ENCODE results near the gene TRIM31.

Gene TRIM31

GRCh38 chr6:30075790-30076732, 36.8 kb downstream of the TRIM31 start:
- no peak for DNase-seq (ENCODE audit: low spot score)

- no peak for DNase-seq (ENCODE audit: low spot score)
These were observed 37.6 kb downstream of the TRIM31 start, which contains the start of gene RNF39 for GRCh38 chr6:30075094-30075789. RNF39 (minus strand) TSS chr6:30075769; CDS start chr6:30075585, 184 bp downstream.

- no peak for DNase-seq (ENCODE audit: low spot score)
These were observed 38.4 kb downstream of the TRIM31 start for GRCh38 chr6:30074331-30075093.

GRCh38 chr6:30073489-30074235, 39.2 kb downstream of the TRIM31 start:
- DNase-seq (ENCODE audit: low spot score), result no peak

- no peak for DNase-seq (ENCODE audit: low spot score)
These were observed 41.0 kb downstream of the TRIM31 start for GRCh38 chr6:30071858-30072257.

- no peak for DNase-seq (ENCODE audit: low spot score)
These were observed 41.6 kb downstream of the TRIM31 start for GRCh38 chr6:30071081-30071818.

- no peak for DNase-seq (ENCODE audit: low spot score)
These were observed 45.3 kb downstream of the TRIM31 start for GRCh38 chr6:30067460-30068139.

GRCh38 chr6:30066577-30067459, 46.1 kb downstream of the TRIM31 start, which contains the start of gene PPP1R11:
PPP1R11 (plus strand) TSS chr6:30067198; CDS start chr6:30067411, 213 bp downstream.
- peak; percentile 100 for DNase-seq (ENCODE audit: low spot score)

- no peak for DNase-seq (ENCODE audit: low spot score)
These were observed 46.8 kb downstream of the TRIM31 start for GRCh38 chr6:30066082-30066481.

GRCh38 chr6:30063315-30063714, 49.6 kb downstream of the TRIM31 start:
- no peak for DNase-seq (ENCODE audit: low spot score)

GRCh38 chr6:30062471-30063178, 50.3 kb downstream of the TRIM31 start:
- DNase-seq (ENCODE audit: low spot score), result no peak

- no peak for DNase-seq (ENCODE audit: low spot score)
These were observed 50.9 kb downstream of the TRIM31 start for GRCh38 chr6:30061858-30062458.

- DNase-seq (ENCODE audit: low spot score), result peak; percentile 94
These were observed 51.6 kb downstream of the TRIM31 start, which contains the start of gene POLR1H for GRCh38 chr6:30061092-30061857. POLR1H (plus strand) TSS chr6:30061265; CDS start chr6:30061525, 260 bp downstream.

- peak; percentile 21 for DNase-seq (ENCODE audit: low spot score)
These were observed 52.2 kb downstream of the TRIM31 start for GRCh38 chr6:30060606-30061091.

- no peak for DNase-seq (ENCODE audit: low spot score)
These were observed 57.4 kb downstream of the TRIM31 start for GRCh38 chr6:30055513-30055912.

- DNase-seq (ENCODE audit: low spot score), result no peak
These were observed 59.2 kb downstream of the TRIM31 start for GRCh38 chr6:30053682-30054081.
